ENCODE results near the gene SLC18A3. TPM values are rescaled to one million over a fixed set of nuclear protein-coding genes. Genes with fewer than 3 reads are reported as not detected.

The SLC18A3 gene
- polyA plus RNA-seq, 1 of the 3 experiments (the other 2 are of a cell fraction): 1.7 TPM

DNA sequence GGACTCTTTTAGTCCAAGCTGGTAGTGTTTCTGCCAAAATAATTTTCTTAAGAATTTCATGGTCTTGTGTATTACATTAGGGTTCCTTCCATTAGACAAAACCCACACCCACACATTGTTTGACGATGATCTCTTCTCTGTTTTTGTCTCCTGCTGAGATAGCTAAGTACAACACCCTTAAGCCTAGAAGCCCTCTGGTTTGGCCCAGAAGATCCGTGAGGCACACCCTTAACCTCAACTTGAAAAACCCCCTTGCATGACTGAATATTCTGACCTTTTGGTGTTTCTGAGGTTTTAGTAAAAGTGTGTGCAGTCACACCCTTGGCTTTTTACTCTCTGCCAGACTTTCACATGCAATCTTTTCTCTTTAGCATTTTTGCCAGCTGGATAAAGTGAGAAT lies 41.9 kb upstream of the SLC18A3 start:
- Histone ChIP-seq H3K9ac (no peak overlapping the region), H3K4me1 (ENCODE audit: control insufficient read depth in 1 of 2, insufficient read depth in 2 of 2, low read depth in 1 of 2, low read length in 1 of 2) (peaks cover 0 to 5% of the 10 kb centered on the region in 2 experiments; a peak in 2 of 4 replicates), H3K36me3 (replicated peaks in 1 of 2; ENCODE audit: control insufficient read depth in 1 of 2, insufficient read depth in 2 of 2, low read length in 1 of 2) (no peaks in the 10 kb centered on the region), H3K27ac (ENCODE audit: low read depth in 2 of 2, low read length in 1 of 2) (no peak overlapping the region), H2AFZ (ENCODE audit: low read depth) (no peak overlapping the region), H3K4me3 (ENCODE audit: low read depth in 2 of 2, low read length in 1 of 2) (no peak overlapping the region), H3K4me2 (no peak overlapping the region), H3K9me2 (no peaks in the 10 kb centered on the region), H3K27me3 (ENCODE audit: insufficient read depth) (no peaks in the 10 kb centered on the region), H3F3A (replicated peaks; ENCODE audit: insufficient read depth) (no peaks in the 10 kb centered on the region), H3K79me2 (ENCODE audit: insufficient read depth) (no peaks in the 10 kb centered on the region), H4K20me1 (ENCODE audit: insufficient read depth) (no peaks in the 10 kb centered on the region), H3K9me3 (no peaks in the 10 kb centered on the region)
- CTCF ChIA-PET: interaction anchor here (1.1 to 1.8 kb wide), 3 partner anchors 25 to 56 kb away, joined by 3 to 5 read pairs (median 3); no protein-coding TSS in a partner anchor
- POLR2A ChIA-PET: no interaction called here
- 49% methylated on average over 2 of the region's 2 CpGs for WGBS (ENCODE audit: low lambda C conversion rate)
- DNase-seq: no peak
- TF ChIP-seq, protein P1, sequence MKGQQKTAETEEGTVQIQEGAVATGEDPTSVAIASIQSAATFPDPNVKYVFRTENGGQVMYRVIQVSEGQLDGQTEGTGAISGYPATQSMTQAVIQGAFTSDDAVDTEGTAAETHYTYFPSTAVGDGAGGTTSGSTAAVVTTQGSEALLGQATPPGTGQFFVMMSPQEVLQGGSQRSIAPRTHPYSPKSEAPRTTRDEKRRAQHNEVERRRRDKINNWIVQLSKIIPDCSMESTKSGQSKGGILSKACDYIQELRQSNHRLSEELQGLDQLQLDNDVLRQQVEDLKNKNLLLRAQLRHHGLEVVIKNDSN (IDR thresholded peaks at IDR 0.05; ENCODE audit: borderline replicate concordance, low read depth): no peak
- TF ChIP-seq POLR2AphosphoS5 (IDR thresholded peaks at IDR 0.05; ENCODE audit: low read depth, low read length) (no peak), MEF2A (IDR thresholded peaks at IDR 0.05; ENCODE audit: borderline replicate concordance, low read depth) (no peak), TCF12 (IDR thresholded peaks at IDR 0.05) (no peak), TAF1 (IDR thresholded peaks at IDR 0.05; ENCODE audit: borderline replicate concordance, low read depth, low read length) (no peak), JUND (IDR thresholded peaks at IDR 0.05) (no peak), NRF1 (IDR thresholded peaks at IDR 0.05; ENCODE audit: low read depth, low read length) (no peak)
- TF ChIP-seq, protein P2, sequence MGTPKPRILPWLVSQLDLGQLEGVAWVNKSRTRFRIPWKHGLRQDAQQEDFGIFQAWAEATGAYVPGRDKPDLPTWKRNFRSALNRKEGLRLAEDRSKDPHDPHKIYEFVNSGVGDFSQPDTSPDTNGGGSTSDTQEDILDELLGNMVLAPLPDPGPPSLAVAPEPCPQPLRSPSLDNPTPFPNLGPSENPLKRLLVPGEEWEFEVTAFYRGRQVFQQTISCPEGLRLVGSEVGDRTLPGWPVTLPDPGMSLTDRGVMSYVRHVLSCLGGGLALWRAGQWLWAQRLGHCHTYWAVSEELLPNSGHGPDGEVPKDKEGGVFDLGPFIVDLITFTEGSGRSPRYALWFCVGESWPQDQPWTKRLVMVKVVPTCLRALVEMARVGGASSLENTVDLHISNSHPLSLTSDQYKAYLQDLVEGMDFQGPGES (IDR thresholded peaks at IDR 0.05; ENCODE audit: low read depth, low read length): no peak
- TF ChIP-seq, protein P3, sequence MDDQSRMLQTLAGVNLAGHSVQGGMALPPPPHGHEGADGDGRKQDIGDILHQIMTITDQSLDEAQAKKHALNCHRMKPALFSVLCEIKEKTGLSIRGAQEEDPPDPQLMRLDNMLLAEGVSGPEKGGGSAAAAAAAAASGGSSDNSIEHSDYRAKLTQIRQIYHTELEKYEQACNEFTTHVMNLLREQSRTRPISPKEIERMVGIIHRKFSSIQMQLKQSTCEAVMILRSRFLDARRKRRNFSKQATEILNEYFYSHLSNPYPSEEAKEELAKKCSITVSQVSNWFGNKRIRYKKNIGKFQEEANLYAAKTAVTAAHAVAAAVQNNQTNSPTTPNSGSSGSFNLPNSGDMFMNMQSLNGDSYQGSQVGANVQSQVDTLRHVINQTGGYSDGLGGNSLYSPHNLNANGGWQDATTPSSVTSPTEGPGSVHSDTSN (IDR thresholded peaks at IDR 0.05): no peak

DNA sequence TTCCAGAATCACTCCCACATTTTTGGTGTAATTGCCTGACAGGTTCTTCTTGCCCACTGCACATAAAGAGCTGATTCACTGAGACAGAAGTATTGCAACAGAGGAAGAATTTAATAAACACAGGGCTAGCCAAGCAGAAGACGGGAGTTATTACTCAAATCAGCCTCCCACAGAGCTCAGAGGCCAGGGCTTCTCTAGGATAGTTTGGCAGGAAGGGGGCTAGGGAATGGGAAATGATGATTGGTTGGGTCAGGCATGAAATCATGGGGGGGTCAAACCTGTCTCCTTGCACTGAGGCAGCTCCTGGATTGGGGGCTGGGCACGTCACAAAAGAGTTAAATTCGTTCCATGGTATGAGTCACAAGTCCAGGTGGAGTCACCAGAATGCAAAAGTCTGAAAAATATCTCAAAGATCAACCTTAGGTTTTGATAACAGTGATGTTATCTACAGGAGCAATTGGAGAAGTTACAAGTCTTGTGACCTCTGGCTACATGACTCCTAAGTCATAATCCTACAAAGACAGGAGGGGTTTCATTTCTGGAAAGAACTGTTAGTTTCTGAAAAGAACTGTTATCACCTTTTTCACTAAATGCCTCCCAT lies 41.0 kb upstream of the SLC18A3 start:
- H3K4me3 ChIP-seq (ENCODE audit: low read depth in 2 of 2, low read length in 1 of 2): no peak overlapping the region
- no peaks in the 10 kb centered on the region for H3K27me3 ChIP-seq (ENCODE audit: insufficient read depth)
- POLR2A ChIA-PET: no interaction called here
- H3K9me3 ChIP-seq: no peaks in the 10 kb centered on the region
- WGBS (ENCODE audit: low lambda C conversion rate): 35% methylated on average over 3 of the region's 3 CpGs
- H4K20me1 ChIP-seq (ENCODE audit: insufficient read depth): no peaks in the 10 kb centered on the region
- no peak overlapping the region for H3K4me2 ChIP-seq
- H3K27ac ChIP-seq (ENCODE audit: low read depth in 2 of 2, low read length in 1 of 2): no peak overlapping the region
- CTCF ChIA-PET: interaction anchor here (0.7 to 1.8 kb wide), 4 partner anchors 24 to 856 kb away, joined by 3 to 5 read pairs (median 3); no protein-coding TSS in a partner anchor
- no peaks in the 10 kb centered on the region for H3F3A ChIP-seq (replicated peaks; ENCODE audit: insufficient read depth)
- no peak for DNase-seq
- H3K9me2 ChIP-seq: no peaks in the 10 kb centered on the region
- H2AFZ ChIP-seq (ENCODE audit: low read depth): no peak overlapping the region
- H3K9ac ChIP-seq: no peak overlapping the region
- no peaks in the 10 kb centered on the region for H3K79me2 ChIP-seq (ENCODE audit: insufficient read depth)
- no peaks in the 10 kb centered on the region for H3K36me3 ChIP-seq (replicated peaks in 1 of 2; ENCODE audit: control insufficient read depth in 1 of 2, insufficient read depth in 2 of 2, low read length in 1 of 2)
- TF ChIP-seq FOXM1 (IDR thresholded peaks at IDR 0.05; ENCODE audit: low read depth): no peak
- TF ChIP-seq TEAD4 (IDR thresholded peaks at IDR 0.05; ENCODE audit: borderline replicate concordance, insufficient read depth): no peak
- TF ChIP-seq SIN3A (IDR thresholded peaks at IDR 0.05; ENCODE audit: borderline replicate concordance, low read depth, low read length): no peak
- TF ChIP-seq EP300 (IDR thresholded peaks at IDR 0.05; ENCODE audit: borderline replicate concordance in 1 of 2, low read depth in 1 of 2, low read length in 1 of 2): no peak
- no peak for TF ChIP-seq JUND (IDR thresholded peaks at IDR 0.05)
- TF ChIP-seq TCF12 (IDR thresholded peaks at IDR 0.05): no peak
- TF ChIP-seq GATA2 (CRISPR knock-in tag; IDR thresholded peaks at IDR 0.05): no peak
- TF ChIP-seq, protein P4, sequence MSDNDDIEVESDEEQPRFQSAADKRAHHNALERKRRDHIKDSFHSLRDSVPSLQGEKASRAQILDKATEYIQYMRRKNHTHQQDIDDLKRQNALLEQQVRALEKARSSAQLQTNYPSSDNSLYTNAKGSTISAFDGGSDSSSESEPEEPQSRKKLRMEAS (IDR thresholded peaks at IDR 0.05; ENCODE audit: low read depth): no peak
- TF ChIP-seq, protein P5, sequence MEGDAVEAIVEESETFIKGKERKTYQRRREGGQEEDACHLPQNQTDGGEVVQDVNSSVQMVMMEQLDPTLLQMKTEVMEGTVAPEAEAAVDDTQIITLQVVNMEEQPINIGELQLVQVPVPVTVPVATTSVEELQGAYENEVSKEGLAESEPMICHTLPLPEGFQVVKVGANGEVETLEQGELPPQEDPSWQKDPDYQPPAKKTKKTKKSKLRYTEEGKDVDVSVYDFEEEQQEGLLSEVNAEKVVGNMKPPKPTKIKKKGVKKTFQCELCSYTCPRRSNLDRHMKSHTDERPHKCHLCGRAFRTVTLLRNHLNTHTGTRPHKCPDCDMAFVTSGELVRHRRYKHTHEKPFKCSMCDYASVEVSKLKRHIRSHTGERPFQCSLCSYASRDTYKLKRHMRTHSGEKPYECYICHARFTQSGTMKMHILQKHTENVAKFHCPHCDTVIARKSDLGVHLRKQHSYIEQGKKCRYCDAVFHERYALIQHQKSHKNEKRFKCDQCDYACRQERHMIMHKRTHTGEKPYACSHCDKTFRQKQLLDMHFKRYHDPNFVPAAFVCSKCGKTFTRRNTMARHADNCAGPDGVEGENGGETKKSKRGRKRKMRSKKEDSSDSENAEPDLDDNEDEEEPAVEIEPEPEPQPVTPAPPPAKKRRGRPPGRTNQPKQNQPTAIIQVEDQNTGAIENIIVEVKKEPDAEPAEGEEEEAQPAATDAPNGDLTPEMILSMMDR (IDR thresholded peaks at IDR 0.05): no peak
- TF ChIP-seq, protein P1 (IDR thresholded peaks at IDR 0.05; ENCODE audit: borderline replicate concordance, low read depth): no peak
- no peak for TF ChIP-seq RAD21 (IDR thresholded peaks at IDR 0.05; ENCODE audit: low read length)
- peaks cover 0 to 5% of the 10 kb centered on the region in 2 experiments; a peak in 2 of 4 replicates for H3K4me1 ChIP-seq (ENCODE audit: control insufficient read depth in 1 of 2, insufficient read depth in 2 of 2, low read depth in 1 of 2, low read length in 1 of 2)
